H1 (cell line): Measurements from ENCODE around the gene PIAS4. TPM values are rescaled to one million over a fixed set of nuclear protein-coding genes. Genes with fewer than 3 reads are reported as not detected.

Source experiments
- BACH1 ChIP-seq: IDR thresholded peaks from 2 replicates; pipeline ENCODE4 v1.6.1; 2012; ENCODE audit warnings: low read length, improper control_type of control experiment
- CBX5 ChIP-seq: fragments of 300-800, 300-1000 bp; sonication (generic); IDR thresholded peaks from 2 replicates; pipeline ENCODE4 v1.7.1; 2016; ENCODE audit warnings: antibody characterized with exemption, low read length, low read depth
- CBX8 ChIP-seq: fragments of 300-800, 300-1000 bp; sonication (generic); IDR thresholded peaks from 2 replicates; pipeline ENCODE4 v1.7.1; 2016; ENCODE audit warnings: low read depth, low read length, borderline replicate concordance
- JUND ChIP-seq: IDR thresholded peaks from 2 replicates; pipeline ENCODE4 v1.6.1; 2011; ENCODE audit warnings: mild to moderate bottlenecking, improper control_type of control experiment, low read length
- KDM1A ChIP-seq: fragments of 200-600, 300-600 bp; sonication (generic); IDR thresholded peaks from 2 replicates; pipeline ENCODE4 v1.7.1; 2016; ENCODE audit warnings: mild to moderate bottlenecking, low read length, borderline replicate concordance
- KDM5A ChIP-seq: fragments of 200-600 bp; IDR thresholded peaks from 2 replicates; pipeline ENCODE4 v1.7.1; 2012; ENCODE audit warnings: mild to moderate bottlenecking, low read length, inconsistent platforms, mixed read lengths
- NRF1 ChIP-seq: IDR thresholded peaks from 2 replicates; pipeline ENCODE4 v1.6.1; 2011; ENCODE audit warnings: mild to moderate bottlenecking, low read depth, low read length, improper control_type of control experiment
- PHF8 ChIP-seq: fragments of 200-600 bp; sonication (generic); conservative IDR thresholded peaks from 2 replicates; pipeline ENCODE4 v1.7.1; 2012; ENCODE audit warnings: low read depth, mild to moderate bottlenecking, inconsistent platforms, low read length, moderate library complexity
- RAD21 ChIP-seq, 2 experiments: IDR thresholded peaks in 1 of 2; conservative IDR thresholded peaks in 1 of 2; 2 replicates each; pipeline ENCODE4 v1.6.1; 2011; ENCODE audit warnings: low read depth in 2 of 2, low read length in 2 of 2, improper control_type of control experiment in 1 of 2, inconsistent platforms in 1 of 2, mild to moderate bottlenecking in 1 of 2, moderate library complexity in 1 of 2
- RBBP5 ChIP-seq: IDR thresholded peaks from 2 replicates; pipeline ENCODE4 v1.7.1; 2012; ENCODE audit warnings: low read depth, mild to moderate bottlenecking, inconsistent platforms, low read length, moderate library complexity, borderline replicate concordance
- RFX5 ChIP-seq: IDR thresholded peaks from 2 replicates; pipeline ENCODE4 v1.6.1; 2011; ENCODE audit warnings: low read depth, low read length, improper control_type of control experiment, borderline replicate concordance
- SIN3A ChIP-seq, 2 experiments: IDR thresholded peaks in 1 of 2; conservative IDR thresholded peaks in 1 of 2; 2 replicates each; pipeline ENCODE4 v1.6.1; 2011 to 2012; ENCODE audit warnings: low read length in 2 of 2, improper control_type of control experiment in 1 of 2, low read depth in 1 of 2, mild to moderate bottlenecking in 1 of 2
- SIRT6 ChIP-seq: IDR thresholded peaks from one replicate; pipeline ENCODE4 v1.7.1; 2012; ENCODE audit warnings: low read length, inconsistent platforms
- SP1 ChIP-seq: IDR thresholded peaks from 2 replicates; pipeline ENCODE4 v1.6.1; 2011; ENCODE audit warnings: low read depth, low read length
- SRF ChIP-seq: IDR thresholded peaks from 2 replicates; pipeline ENCODE4 v1.6.1; 2011; ENCODE audit warnings: mild to moderate bottlenecking, low read depth, low read length, moderate library complexity
- TAF7 ChIP-seq: optimal IDR thresholded peaks from 2 replicates; pipeline ENCODE3; 2011; ENCODE audit warnings: low read depth, mild to moderate bottlenecking, inconsistent platforms, low read length, moderate library complexity, borderline replicate concordance
- TBP ChIP-seq: IDR thresholded peaks from 2 replicates; pipeline ENCODE4 v1.6.1; 2011; ENCODE audit warnings: low read depth, low read length, improper control_type of control experiment
- TCF12 ChIP-seq: IDR thresholded peaks from 2 replicates; pipeline ENCODE4 v1.6.1; 2011; ENCODE audit warnings: low read depth, mild to moderate bottlenecking, low read length
- YY1 ChIP-seq: IDR thresholded peaks from 2 replicates; pipeline ENCODE4 v1.6.1; 2011; ENCODE audit warnings: low read depth, mild to moderate bottlenecking, low read length
- ZNF274 ChIP-seq: IDR thresholded peaks from 2 replicates; pipeline ENCODE4 v1.7.0; 2012; ENCODE audit warnings: low read length, borderline replicate concordance; ENCODE audit errors: extremely low read depth
- polyA plus RNA-seq, 7 experiments: library from polyadenylated mRNA; depleted of rRNA in 3 of 7; stranded (reverse) in 5 of 7; unstranded in 2 of 7; fragments of >200 nt in 5 of 7; fragments of 200-250 nt in 2 of 7; gene quantifications; 1 replicate in 5 of 7; 2 replicates in 1 of 7; 4 replicates in 1 of 7; pipeline versions ENCODE4 v1.2.1 to v1.2.3, GENCODE V29; 2011 to 2013; ENCODE audit warnings: missing spikeins in 2 of 7, mixed read lengths in 2 of 7
- total RNA-seq: library from RNA; stranded (reverse); fragmentation: NEBNext Ultra II Directional; extraction: Animal tissue kit (Norgen Biotek cat#: 25700); gene quantifications from 2 replicates; pipeline ENCODE4 v1.2.1, GENCODE V29; 2021
- TF ChIP-seq, protein P1 (sequence below): IDR thresholded peaks from 2 replicates; pipeline ENCODE4 v1.6.1; 2012; ENCODE audit warnings: inconsistent platforms
- TF ChIP-seq, protein P2 (sequence below): IDR thresholded peaks from 2 replicates; pipeline ENCODE4 v1.6.1; 2011; ENCODE audit warnings: low read length, improper control_type of control experiment

The PIAS4 gene
- total and polyA plus RNA-seq, 2 of the 8 experiments (the other 6 are each of a cell fraction or from before 2014, with no cell fraction given), result 30.2 to 51.4 TPM

DNA sequence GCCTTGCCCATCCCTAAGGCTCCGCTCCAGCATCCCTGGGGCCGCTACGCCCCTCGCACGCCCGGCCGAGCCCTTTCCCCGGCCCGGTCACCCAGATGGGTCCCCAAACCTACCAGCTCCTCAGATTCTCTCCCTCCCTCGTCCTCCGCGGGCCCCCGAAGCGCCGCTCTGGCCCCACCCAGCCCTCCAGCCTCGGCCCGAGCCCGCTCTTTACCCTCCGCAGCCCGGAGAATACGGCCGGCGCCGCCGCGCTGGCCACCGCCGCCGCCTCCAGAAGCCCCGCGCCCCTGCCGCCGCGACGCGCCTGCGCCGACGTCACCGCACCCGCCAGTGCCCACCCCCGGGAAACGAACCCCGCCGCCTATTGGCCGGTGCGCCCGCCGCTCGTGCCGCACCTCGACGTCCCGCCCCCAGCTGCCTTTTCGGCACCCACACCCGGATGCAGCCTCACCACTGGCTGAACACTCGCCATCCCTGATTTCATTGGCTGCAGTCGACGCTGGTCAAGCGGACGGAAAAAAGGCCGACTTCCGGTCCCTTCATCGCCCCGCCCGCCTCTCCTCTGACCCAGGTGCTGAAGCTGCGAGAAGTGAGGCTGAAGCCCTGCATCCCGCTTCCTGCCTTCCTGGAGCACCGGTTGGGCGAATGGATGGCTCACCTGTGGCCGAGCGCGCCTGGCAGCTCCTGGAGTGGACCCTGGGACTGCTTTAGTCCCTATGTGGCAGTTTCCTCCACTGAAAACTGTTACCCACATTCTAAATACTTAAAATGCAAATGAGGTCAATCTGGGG, 36.5 kb upstream of the PIAS4 start, which contains the start of gene DAPK3 (continued):
- TF ChIP-seq RBBP5, result no peak
- TF ChIP-seq, protein P1, sequence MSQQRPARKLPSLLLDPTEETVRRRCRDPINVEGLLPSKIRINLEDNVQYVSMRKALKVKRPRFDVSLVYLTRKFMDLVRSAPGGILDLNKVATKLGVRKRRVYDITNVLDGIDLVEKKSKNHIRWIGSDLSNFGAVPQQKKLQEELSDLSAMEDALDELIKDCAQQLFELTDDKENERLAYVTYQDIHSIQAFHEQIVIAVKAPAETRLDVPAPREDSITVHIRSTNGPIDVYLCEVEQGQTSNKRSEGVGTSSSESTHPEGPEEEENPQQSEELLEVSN, result no peak; the same call in 1 of the 2 replicates
- no peak for TF ChIP-seq YY1
- TF ChIP-seq SIRT6, result no peak
- TF ChIP-seq KDM5A, result no peak
- TF ChIP-seq SP1, result peak; percentile 92
- TF ChIP-seq, protein P2, sequence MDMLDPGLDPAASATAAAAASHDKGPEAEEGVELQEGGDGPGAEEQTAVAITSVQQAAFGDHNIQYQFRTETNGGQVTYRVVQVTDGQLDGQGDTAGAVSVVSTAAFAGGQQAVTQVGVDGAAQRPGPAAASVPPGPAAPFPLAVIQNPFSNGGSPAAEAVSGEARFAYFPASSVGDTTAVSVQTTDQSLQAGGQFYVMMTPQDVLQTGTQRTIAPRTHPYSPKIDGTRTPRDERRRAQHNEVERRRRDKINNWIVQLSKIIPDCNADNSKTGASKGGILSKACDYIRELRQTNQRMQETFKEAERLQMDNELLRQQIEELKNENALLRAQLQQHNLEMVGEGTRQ, result 0 out of 2 replicates have a peak, but pooled peaks have one; percentile 25
- peak; percentile 68 for TF ChIP-seq TBP
- TF ChIP-seq TCF12, result no peak
- TF ChIP-seq JUND, result 0 out of 2 replicates have a peak, but pooled peaks have one; percentile 4
- TF ChIP-seq BACH1, result no peak
- peak; percentile 75 to 88; a peak in 2 of 4 replicates for TF ChIP-seq SIN3A (conservative IDR thresholded peaks at IDR 0.05 in 1 of 2, IDR thresholded peaks at IDR 0.05 in 1 of 2; ENCODE audit: low read depth in 1 of 2, low read length in 2 of 2)
- TF ChIP-seq TAF7, result peak; percentile 45
- TF ChIP-seq RFX5, result no peak
- no peak for TF ChIP-seq KDM1A
- TF ChIP-seq SRF, result 0 out of 2 replicates have a peak, but pooled peaks have one; percentile 37
- TF ChIP-seq CBX8, result no peak
- TF ChIP-seq RAD21 (IDR thresholded peaks at IDR 0.05 in 1 of 2, conservative IDR thresholded peaks at IDR 0.05 in 1 of 2; ENCODE audit: low read depth in 2 of 2, low read length in 2 of 2), result no peak
- no peak for TF ChIP-seq ZNF274
- TF ChIP-seq PHF8, result peak; percentile 92
- peak; percentile 18; the same call in 1 of the 2 replicates for TF ChIP-seq NRF1
- no peak for TF ChIP-seq CBX5
